Smooth muscle cell (in vitro differentiated cells): ENCODE results near the gene CRTAP. TPM values are rescaled to one million over a fixed set of nuclear protein-coding genes. Genes with fewer than 3 reads are reported as not detected.

ENCODE experiments used
- DNase-seq: peaks from one replicate; lab custom pipeline; 2025; ENCODE audit not compliant: unreplicated experiment; lab: John Stamatoyannopoulos, UW
- H2AFZ ChIP-seq: fragments of 200-600 bp; sonication (generic); 2 replicates; pipeline ENCODE4 v1.6.0; 2016; ENCODE audit warnings: antibody characterized with exemption, low read depth, mild to moderate bottlenecking
- H3F3A ChIP-seq: fragments of 200-600 bp; sonication (generic); 2 replicates; pipeline ENCODE4 v1.6.0; 2017; ENCODE audit warnings: antibody characterized with exemption, low read depth
- H3K27ac ChIP-seq: fragments of 200-600 bp; sonication (generic); 2 replicates; pipeline ENCODE4 v1.5.1; 2016; ENCODE audit warnings: low read depth, mild to moderate bottlenecking
- H3K27me3 ChIP-seq: fragments of 200-600 bp; sonication (generic); 2 replicates; pipeline ENCODE4 v1.6.1; 2016; ENCODE audit warnings: low read depth, mild to moderate bottlenecking
- H3K36me3 ChIP-seq: fragments of 200-600 bp; sonication (generic); 2 replicates; pipeline ENCODE4 v1.5.1; 2016; ENCODE audit warnings: low read depth
- H3K4me1 ChIP-seq: fragments of 200-600 bp; sonication (generic); 2 replicates; pipeline ENCODE4 v1.5.1; 2016; ENCODE audit warnings: low read depth
- H3K4me2 ChIP-seq: fragments of 200-600 bp; sonication (generic); 2 replicates; pipeline ENCODE4 v1.6.0; 2016; ENCODE audit warnings: mild to moderate bottlenecking
- H3K4me3 ChIP-seq: fragments of 200-600 bp; sonication (generic); 2 replicates; pipeline ENCODE4 v1.5.1; 2016; ENCODE audit warnings: mild to moderate bottlenecking
- H3K79me2 ChIP-seq: fragments of 200-600 bp; sonication (generic); 2 replicates; pipeline ENCODE4 v1.6.0; 2016; ENCODE audit warnings: low read depth, mild to moderate bottlenecking
- H3K9ac ChIP-seq: fragments of 200-600 bp; sonication (generic); 2 replicates; pipeline ENCODE4 v1.6.0; 2016; ENCODE audit warnings: low read depth
- H3K9me3 ChIP-seq: fragments of 200-600 bp; sonication (generic); replicated peaks from 2 replicates; pipeline ENCODE4 v1.5.1; 2016; ENCODE audit warnings: low read depth
- H4K20me1 ChIP-seq: fragments of 200-600 bp; sonication (generic); 2 replicates; pipeline ENCODE4 v1.6.0; 2016; ENCODE audit warnings: low read depth
- CTCF ChIP-seq: fragments of 200-600 bp; sonication (generic); IDR thresholded peaks from 2 replicates; pipeline ENCODE4 v1.5.1; 2017; ENCODE audit warnings: borderline replicate concordance, mild to moderate bottlenecking, antibody characterized with exemption; ENCODE audit not compliant: insufficient read depth, poor library complexity, severe bottlenecking
- WGBS: methylation state at CpG from one replicate; pipeline ENCODE4 v1.1.7; 2016; ENCODE audit warnings: low lambda C conversion rate; 5-methylcytosine and 5-hydroxymethylcytosine counted together
- polyA plus RNA-seq: library from polyadenylated mRNA; unstranded; fragments of >200 nt; fragmentation: Nextera tagmentation; extraction: Ambion mirVana; gene quantifications from 2 replicates; pipeline ENCODE4 v1.2.1, GENCODE V29; 2016
- small RNA-seq: library from RNA; depleted of rRNA; stranded (forward); fragments of <200 nt; gene quantifications from one replicate; pipeline ENCODE3, GENCODE V24; 2014
- total RNA-seq: library from RNA; depleted of rRNA; stranded (reverse); fragments of >200 nt; gene quantifications from 2 replicates; pipeline ENCODE4 v1.2.3, GENCODE V29; 2014

CRTAP gene
- total and polyA plus RNA-seq, 2 experiments from 2014 or later: 195 to 206 TPM

- Histone ChIP-seq H3K27me3 (no peaks in the 10 kb centered on the region), H3K79me2 (no peaks in the 10 kb centered on the region), H3F3A (no peaks in the 10 kb centered on the region), H3K4me1 (peaks cover 5% of the 10 kb centered on the region), H4K20me1 (no peaks in the 10 kb centered on the region), H3K9me3 (no peaks in the 10 kb centered on the region), H3K4me3 (no peak overlapping the region), H3K27ac (no peak overlapping the region), H3K4me2 (no peak overlapping the region), H3K9ac (no peak overlapping the region), H3K36me3 (no peaks in the 10 kb centered on the region), H2AFZ (no peak overlapping the region)
- no peak for DNase-seq
- no peak for TF ChIP-seq CTCF
- 86% methylated on average over 3 of the region's 3 CpGs for WGBS
Observed at GRCh38 chr3:33196538-33196937, 82.7 kb downstream of the CRTAP start.

Small RNA genes lying within 50 kb of the gene (small RNA-seq; reads per million reads assigned to genes)
- gene AC123900.1: not detected
- 0.08 reads per million for gene RN7SL296P
- not detected for gene SUMO2P10

Other genes with a start within 250 kb of the CRTAP start
- gene CCR4, start 162.4 kb upstream of the CRTAP start, total RNA-seq: not detected in 2 replicates
- 0.13 TPM in 1 of 2 replicates, not detected in the other for gene CCR4, start 162.4 kb upstream of the CRTAP start, polyA plus RNA-seq
- gene GLB1, start 16.9 kb upstream of the CRTAP start, total RNA-seq: 106 and 123 TPM in 2 replicates
- gene GLB1, start 16.9 kb upstream of the CRTAP start, polyA plus RNA-seq: 91.5 and 99.6 TPM in 2 replicates
- 2.8 and 3.6 TPM in 2 replicates for gene TMPPE, start 16.9 kb upstream of the CRTAP start, total RNA-seq
- gene TMPPE, start 16.9 kb upstream of the CRTAP start, polyA plus RNA-seq: 0.14 and 1.6 TPM in 2 replicates
- gene SUSD5, start 104.8 kb downstream of the CRTAP start, total RNA-seq: 1.1 and 1.6 TPM in 2 replicates
- gene SUSD5, start 104.8 kb downstream of the CRTAP start, polyA plus RNA-seq: 1.4 and 1.7 TPM in 2 replicates
- gene FBXL2, start 163.4 kb downstream of the CRTAP start, total RNA-seq: 10.7 and 13.6 TPM in 2 replicates
- 8.9 and 11.3 TPM in 2 replicates for gene FBXL2, start 163.4 kb downstream of the CRTAP start, polyA plus RNA-seq